HG02588 (cell line): Measurements from ENCODE around the gene UBAC2.

Experiments used
- ATAC-seq: cut with Tn5 transposase; IDR thresholded peaks from one replicate; pipeline ENCODE4 v1.9.1; 2021; ENCODE audit warnings: mild to moderate bottlenecking, moderate library complexity; ENCODE audit not compliant: unreplicated experiment

The UBAC2 gene

DNA sequence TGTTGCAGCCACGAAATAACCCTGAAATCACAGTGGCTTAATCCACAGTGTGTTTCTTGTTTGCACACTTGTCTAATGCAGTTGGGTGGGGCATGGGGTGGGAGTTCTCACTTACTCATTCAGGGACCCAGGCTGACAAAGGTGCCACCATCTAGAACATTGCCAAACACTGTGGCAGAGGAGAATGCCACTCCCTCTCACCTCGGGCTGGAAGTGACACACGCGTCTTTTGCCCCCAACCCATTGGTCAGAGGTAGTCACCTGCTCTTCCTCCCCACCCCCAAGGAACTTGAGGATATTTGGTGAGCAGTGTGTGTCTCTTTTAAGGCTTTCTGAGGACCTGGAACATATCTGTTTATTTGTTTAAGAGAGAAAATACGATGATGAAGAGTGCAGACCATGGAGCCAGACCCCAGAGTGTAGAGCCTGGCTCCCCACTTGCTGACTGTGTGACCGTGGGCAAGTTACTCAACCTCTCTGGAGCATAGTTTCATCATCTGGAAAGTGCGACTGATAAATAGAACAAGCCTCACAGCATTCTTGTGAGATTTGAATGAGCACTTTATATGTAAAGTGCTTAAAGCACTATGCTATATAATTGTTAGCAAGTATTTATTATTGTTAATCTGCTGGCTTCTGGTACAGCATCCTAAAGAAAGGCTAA, 89.2 kb downstream of the UBAC2 start:
- no peak for ATAC-seq

DNA sequence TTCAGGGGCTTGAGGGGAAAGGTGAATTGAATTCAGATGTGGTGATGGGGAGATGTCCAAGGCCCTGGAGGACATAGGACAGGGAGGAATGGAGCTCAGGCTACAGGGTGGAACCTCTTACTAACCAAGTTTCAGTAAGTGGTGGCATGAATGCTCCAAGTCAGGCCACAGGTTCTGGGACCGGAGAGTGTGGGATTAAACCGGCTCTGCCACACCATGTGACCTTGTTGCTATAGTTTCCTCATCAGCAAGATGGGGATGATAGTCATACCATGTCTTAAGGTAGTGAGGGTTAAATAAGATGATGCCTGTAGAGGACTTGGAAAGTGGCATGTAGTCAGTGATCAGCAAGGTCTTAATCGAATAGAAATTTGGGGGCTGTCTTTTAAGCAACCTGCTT, 90.2 kb downstream of the UBAC2 start:
- ATAC-seq: no peak

DNA sequence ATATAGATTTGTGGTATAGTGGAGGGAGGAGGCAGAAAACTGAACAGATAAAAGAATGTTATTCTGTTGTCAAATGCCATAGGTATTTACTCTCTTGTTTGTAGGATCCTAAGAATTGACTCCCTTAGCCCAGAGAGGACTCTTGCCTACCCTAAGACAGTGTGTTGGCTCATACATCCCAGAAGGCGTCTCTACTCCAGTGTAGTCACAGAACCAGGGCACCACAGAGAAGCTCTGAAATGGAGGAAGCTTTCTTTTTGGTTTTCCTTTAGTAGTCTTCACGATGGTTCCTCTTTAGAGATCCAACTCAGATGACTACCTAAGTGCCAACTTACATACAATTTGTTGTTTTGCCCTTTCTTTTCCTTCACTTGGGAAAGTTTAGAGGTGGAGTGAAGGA, 92.5 kb downstream of the UBAC2 start:
- ATAC-seq: no peak

DNA sequence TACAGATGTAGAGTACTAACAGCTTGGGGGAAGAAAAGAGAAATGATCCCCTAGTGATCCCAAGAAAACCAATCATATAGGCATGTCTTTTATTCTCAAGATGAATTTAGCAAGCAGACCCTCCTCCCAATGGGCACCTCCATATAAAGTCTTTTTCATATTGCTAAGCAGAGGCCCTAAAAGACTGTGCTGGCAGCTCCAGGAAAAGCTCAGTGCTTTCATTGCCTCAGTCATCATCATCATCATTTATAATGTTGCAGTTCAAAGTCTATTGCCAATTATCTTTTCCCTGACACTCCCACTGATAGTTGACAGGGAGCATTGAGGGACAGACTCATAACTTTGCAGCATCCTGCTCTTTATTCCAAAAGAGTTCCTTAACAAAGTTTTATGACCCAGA, 93.5 kb downstream of the UBAC2 start:
- ATAC-seq: no peak

DNA sequence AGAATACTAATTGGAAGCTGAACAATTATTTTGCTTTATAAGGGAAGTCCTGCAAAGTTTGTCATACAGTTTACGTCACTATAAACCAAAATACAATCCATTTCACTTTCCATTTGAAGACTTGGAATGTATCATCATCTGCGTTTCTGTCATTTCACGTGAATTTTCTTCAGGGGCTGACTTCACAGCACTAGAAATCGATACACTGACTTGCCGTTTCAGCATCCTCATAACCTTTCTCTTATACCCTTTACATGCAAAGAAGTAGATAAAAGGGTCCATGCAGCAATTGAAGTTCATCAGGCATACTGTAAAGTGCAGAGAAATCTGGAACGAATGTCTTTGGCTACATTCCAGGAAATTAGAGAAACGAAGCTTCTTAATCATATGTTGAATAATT, 94.3 kb downstream of the UBAC2 start:
- no peak for ATAC-seq

DNA sequence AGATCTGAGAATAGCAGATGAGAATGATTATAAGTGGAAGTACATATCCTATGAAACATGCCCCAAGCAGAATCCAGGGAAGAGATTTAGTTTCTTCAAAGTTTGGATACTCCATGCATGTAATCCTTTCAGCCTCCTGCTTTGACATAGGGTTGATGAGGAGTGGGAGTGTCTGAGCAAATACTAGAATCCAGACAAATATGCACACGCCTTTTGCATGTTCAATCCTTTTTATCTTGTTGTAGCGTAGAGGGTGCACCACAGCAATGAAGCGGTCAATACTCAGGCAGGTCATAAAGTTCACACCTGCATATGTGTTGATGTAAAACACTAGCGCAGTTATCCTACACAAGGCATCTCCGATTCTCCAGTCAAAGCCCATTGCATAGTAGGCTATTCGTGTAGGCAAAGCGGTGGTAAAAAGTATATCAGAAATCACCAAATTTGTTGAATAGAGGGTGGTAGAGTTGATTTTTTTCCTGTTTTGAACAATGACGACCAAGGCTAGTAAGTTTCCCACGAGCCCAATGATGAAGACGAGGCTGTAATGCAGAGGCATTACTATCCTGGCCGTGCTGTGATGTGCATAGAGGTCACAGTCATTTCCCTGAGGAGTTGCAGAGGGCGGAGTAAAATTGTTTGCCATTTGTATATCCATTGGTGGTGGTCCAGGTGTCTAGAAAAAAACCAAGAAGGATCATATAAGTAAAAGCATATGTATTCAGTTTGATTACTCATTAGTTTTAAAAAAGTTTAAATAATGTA, 95.0 kb downstream of the UBAC2 start:
- ATAC-seq: no peak

DNA sequence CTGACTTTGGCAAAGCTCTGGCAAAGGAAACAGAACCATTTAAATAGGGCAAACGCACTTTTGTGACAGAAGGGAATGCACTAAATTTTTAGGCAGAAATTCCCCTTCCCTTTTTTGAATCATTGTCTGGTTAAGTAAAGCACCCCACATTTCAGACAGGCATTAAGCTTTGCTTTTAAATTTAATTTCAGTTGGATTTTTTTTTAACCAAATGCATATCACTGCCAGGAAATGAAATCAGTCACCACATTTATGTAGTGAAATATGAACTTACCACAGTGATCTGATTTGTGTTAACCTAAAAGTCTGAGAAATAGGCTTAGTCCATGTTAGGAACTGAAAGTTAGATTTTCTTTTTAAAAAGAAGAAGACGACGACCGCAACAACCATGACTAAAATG, 95.7 kb downstream of the UBAC2 start:
- peak; percentile 57 for ATAC-seq

DNA sequence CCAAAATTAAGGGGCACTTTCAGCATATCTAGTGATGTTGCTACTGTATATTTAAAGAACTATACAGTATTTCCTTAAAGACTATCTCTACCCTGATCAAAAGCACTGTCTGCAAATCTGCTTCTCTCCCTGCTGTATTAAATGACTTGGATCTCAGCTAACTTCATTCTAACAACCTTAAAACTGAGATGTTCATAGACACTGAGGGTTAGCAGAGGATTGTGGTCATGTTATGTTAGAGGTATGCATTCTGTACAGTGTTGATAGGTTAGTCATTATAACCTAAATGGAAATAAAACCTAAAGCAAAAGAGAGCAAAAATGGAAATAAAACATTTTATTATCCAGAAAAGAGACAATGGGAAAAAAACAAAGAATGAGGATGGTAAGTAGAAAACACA, 96.7 kb downstream of the UBAC2 start:
- ATAC-seq: no peak

DNA sequence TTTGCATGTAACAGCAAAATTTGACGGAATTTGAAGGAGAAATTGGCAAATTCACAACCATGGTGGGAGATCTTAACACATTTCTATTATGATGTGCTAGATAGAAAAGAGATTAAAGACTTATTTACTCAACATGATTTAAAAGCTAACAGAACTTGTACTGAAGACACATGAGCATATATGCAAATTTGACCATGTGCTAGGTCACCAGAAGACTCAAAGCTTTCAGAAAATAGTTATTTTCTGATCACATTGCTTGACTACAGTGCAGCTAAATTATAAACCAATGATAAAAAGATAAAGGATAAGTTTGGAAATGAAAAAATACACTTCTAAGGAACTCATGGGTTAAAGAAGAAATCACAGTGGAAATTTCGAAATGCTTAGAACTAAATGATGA, 97.4 kb downstream of the UBAC2 start:
- ATAC-seq: no peak

DNA sequence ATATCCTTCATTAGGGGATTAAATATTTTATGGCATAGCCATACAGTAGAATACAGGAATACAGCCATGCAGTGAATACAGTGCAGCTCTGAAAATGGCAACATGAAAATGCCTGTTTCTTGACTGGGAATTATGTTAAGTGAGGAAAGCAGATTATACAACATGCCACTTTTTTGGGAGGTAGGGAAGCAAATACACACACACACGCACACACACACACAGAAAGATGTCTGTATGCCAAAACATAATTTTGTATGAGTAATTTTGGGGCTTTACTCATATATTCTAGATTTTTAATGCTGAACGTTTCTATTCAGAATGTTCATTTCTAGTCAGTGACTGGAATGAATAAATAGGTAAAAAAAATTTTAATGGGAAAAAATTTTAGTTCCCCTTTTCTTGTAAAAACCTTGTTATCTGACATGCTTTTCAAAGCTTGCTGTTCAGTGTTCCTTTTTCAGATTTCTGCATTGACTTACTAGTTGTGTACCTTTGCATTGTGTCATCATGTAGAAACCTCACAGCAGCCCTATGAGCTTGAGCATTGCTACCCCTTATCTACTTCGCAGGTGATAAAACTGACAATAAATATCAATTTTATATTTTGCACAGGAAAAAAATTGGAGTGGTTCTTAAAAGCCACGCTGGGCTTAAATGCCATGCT, 98.7 kb downstream of the UBAC2 start:
- ATAC-seq: no peak

DNA sequence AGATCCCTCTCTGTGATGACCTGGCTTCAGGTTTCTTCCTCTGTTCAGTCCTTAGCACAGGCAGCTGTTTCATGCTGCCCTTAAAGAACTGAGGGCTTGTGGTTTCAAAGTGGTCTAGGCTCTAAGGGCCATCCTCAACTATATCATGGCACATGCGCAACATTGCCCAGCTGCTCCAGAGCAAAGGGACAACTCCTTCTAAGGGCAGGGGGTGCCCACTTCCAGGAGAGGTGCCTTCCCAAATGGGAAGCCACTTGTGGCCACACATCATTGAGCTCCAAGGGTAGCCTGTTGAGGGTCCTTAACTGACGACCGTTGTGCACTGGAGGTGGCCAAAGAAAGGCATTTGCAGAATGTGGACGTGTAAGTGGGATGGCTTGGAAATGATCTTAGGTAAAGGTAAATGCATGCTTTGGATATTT, 99.3 kb downstream of the UBAC2 start:
- no peak for ATAC-seq

DNA sequence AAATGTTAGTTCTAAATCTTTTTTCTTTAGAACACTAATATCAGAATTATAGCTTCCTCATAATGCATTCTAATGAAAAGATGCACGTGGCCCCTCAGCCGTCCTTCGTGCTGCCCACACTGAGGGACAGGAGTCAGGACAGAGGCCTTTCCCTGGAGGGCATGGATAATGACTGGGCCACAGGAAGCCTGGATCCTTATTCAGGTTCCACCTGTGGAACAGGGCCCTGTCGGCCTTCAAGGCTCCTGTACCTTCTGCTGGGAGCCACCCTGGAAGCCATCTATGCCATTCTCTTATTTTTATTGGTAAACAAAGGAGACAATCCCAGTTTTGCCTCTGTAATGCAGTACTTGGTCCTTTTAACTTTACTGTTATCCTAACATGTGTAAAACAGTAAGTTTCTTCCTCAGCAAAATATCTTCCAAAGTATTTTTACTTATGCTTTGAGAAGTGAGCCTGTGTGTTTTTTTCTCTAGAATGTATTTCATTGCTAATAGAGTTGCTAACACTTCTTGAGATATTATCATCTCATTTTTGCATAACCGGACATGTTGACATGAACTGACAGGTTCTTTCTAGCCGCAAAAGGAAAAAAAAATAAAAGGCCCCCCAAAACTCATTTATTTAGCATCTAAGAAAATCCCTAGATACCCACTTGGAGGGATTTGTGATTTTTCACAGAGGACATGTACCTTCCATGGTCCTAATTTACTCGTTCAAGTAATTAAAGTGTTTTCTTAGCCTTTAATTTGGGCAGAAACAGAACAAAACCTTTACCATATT, 100.6 kb downstream of the UBAC2 start:
- ATAC-seq: no peak

DNA sequence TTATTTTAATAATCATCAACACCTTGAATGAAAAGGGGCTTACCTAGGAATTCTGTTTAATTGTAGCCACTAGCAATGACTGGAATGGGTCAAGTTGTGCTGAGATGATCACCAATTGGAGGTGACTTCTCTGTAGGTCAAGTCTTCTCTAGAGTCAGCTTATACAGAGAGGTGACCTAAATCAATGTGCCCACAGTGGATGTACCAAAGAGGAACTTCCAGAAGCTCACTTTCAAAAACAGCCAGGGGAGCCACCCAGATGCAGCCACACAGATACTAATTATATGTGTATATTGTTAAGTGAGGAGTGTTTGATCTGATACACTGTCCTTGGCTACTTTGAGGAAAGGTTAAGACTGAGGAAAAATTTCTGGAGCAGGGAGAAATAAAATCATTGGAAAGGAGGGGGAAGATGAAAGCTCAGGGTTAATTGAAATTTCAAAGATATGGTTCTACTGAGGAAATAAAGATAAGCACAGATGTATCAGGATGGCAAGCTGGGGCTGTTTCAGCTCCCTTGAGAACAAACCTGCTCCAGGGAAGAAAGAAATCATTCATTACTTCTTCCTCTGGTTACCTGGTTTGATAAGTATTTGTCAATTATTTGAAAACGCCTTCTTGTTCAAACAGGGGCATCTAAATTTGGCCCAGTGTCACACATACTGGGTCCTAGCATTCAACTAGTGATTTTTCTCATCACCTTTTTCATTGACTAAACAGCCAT, 101.4 kb downstream of the UBAC2 start:
- ATAC-seq: no peak

DNA sequence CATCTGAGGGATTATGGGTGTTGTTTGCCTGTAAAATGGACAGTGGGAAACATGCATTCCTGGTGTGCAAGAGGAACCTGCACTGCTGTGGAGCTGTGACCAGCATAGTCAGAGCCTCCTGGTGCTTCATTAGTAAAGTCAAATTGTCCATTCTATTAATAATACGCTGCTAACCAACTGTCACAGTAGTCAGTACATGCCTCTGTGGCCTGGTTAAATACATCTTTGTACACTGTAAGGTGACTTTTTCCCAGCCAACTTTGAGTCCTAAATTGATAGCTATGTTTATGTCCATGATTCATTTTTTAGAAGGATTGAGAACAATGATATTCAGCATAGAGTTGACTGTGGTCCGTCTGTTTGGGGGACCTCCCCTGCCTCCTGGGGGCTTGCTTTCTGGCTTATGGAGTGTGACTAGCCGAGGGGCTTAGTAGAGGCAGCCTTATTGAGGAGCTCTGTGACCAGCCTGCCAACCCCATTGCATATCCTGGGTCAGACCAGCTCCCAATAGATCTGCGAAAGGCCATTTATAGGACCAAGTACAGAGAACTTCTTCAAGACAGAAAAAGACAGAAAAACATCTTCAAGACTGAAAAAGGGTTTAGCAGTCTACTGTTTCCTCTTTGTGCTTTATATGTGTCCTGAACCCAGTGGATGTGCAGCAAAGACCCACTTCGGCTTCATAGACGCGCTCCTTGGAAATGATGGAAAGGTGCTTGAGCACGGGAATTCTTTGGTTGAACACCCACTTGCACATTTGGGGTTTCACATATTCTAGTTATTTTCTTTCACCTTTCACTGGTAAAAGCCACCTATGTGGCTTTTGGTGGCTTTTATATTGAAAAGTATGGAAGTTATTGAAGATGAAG, 102.2 kb downstream of the UBAC2 start:
- no peak for ATAC-seq

DNA sequence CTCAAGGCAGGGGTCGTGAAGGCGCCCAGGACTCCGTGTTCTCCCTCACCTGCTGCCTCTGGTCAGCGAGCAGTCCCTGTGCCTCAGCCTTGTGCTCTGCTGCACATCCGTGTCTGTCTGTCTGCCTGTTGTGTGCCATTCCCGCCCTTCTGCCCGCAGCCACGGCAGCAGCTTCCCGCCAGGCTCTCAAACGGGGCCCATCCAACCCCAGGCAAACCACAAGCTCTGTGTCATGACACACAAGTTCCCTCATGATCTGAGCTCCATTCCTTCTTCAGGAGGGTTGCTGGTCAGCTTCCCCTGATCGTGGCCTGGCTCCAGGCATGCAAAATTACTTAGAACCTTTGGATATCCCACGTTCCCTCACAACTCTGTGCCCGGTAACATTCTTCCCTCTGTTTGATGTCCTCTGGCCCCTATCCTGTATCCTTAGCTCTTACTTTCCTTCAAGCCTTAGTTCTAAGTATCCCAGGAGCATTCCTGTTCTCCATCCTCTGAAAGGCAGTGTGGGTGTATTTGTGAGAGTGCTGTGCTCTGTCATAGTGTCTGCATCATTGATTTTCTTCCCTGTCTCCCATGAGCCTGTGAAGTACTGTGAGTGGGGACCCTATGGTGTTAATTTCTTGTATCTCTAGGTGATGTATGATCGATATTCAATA, 103.3 kb downstream of the UBAC2 start:
- no peak for ATAC-seq

DNA sequence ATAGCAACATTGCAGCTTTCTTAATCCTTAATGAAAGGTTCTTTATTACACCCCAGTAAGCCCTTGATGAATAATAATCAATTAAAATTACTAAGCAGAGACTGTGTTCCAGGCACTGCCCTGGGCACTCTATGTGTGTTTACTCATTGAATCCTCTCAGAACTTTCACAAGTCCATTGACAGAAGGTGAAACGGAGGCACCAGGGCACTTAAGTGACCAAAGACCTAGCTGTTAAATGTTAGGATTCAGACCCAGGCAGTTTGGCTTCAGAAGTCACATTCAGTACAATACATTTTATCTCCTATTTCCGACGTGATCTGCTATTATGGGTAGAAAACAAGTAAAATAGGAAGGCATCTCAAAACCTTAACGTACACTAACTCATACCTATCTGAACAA, 103.9 kb downstream of the UBAC2 start:
- ATAC-seq: no peak

DNA sequence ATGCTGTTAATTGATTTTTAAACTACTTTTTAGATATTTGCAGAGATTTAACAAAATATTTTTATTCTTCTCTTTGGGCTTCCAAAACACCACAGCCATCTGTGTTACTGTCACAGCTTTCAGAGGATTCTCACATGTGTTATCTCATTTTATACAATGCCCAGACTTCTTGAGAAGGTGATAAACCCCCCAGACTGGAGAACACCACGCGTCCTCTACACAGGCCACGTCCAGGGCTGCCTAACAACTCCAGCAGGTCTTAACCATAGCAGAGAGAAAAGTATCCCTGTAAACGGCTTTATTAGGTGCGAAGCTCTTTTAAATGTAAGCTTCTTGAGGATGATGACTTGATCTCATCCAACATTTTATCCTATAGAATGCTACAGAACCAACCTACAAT, 104.5 kb downstream of the UBAC2 start:
- ATAC-seq: no peak

DNA sequence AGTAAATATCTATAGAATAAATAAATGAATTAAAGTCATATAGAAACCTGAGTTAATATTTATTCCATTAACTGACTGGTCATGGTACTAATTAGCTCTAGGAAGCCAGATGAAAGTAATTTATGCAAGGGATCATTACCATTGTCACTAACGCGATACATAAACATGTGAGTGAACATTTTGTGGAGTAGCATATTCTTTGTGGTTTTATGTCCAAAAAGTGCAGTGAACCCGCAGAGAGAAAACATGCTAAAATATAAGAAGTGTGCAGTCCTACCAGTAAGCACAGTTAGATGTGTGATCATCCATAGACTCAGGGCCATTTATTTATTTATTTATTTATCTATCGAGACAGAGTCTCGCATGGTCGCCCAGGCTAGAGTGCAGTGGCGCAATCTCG, 104.9 kb downstream of the UBAC2 start:
- no peak for ATAC-seq

DNA sequence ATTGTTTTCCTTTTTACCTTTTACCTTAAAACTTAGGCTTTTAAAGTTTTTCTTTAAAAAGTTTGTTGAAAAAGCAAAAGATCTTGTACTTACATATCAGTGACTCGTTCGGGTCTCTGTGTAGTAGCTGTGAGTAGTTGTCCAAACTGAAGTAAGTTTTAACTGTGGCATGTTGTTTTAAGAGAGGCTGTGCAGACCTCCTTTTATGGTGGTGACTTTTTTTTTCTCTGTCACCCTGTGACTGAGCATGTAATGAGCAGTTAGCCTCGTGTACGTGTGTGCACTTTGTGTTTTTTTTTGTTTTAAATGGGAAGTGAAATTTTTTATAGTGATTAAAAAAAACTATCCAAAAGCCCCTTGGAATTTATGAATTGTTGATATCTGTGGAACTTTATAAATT, 106.6 kb downstream of the UBAC2 start, which contains the start of gene GPR183:
GPR183 (minus strand) TSS at position 153 of the 400 bp plus-strand sequence. CDS start 11,254 bp downstream, outside the sequence.
- peak; percentile 69 for ATAC-seq
